Keratinocyte (primary cell): ENCODE results near the gene PRDX5. TPM values are rescaled to one million over a fixed set of nuclear protein-coding genes. Genes with fewer than 3 reads are reported as not detected.

ENCODE experiments used
- DNase-seq: peaks from one replicate; pipeline ENCODE4 v3.0.0-alpha.2; 2011; ENCODE audit warnings: low read depth, missing footprints, low spot score
- FAIRE-seq: peaks from 2 replicates; lab custom pipeline; 2011; peaks lifted over from hg19 to GRCh38; lab: Jason Lieb, UNC
- H2AFZ ChIP-seq: 2 replicates; pipeline ENCODE4 v1.6.0; 2012; ENCODE audit warnings: low read length, control low read depth, inconsistent platforms; ENCODE audit not compliant: control insufficient read depth
- H3K27ac ChIP-seq: 2 replicates; pipeline ENCODE4 v1.5.1; 2011; ENCODE audit warnings: low read length; ENCODE audit not compliant: control insufficient read depth, insufficient read depth
- H3K27me3 ChIP-seq: 3 replicates; pipeline ENCODE4 v1.6.0; 2011; ENCODE audit warnings: low read length; ENCODE audit not compliant: control insufficient read depth, insufficient read depth; ENCODE audit errors: extremely low read depth
- H3K36me3 ChIP-seq, 2 experiments: 2 replicates in 1 of 2; 3 replicates in 1 of 2; pipeline ENCODE4 v1.5.1; 2011; ENCODE audit warnings: low read length in 2 of 2, mild to moderate bottlenecking in 1 of 2; ENCODE audit not compliant: control insufficient read depth in 2 of 2, insufficient read depth in 2 of 2; ENCODE audit errors: extremely low read depth in 1 of 2
- H3K4me1 ChIP-seq: 3 replicates; pipeline ENCODE4 v1.5.1; 2011; ENCODE audit warnings: low read length; ENCODE audit not compliant: control insufficient read depth, insufficient read depth; ENCODE audit errors: extremely low read depth
- H3K4me2 ChIP-seq: 3 replicates; pipeline ENCODE4 v1.6.0; 2011; ENCODE audit warnings: low read depth, low read length; ENCODE audit not compliant: control insufficient read depth, insufficient read depth; ENCODE audit errors: extremely low read depth
- H3K4me3 ChIP-seq, 3 experiments: fragments of 200-600 bp in 1 of 3; sonication (generic) in 1 of 3; 2 replicates in 2 of 3; 3 replicates in 1 of 3; pipeline ENCODE4 v1.5.1; 2011 to 2016; ENCODE audit warnings: low read length in 3 of 3, mild to moderate bottlenecking in 3 of 3, control low read depth in 2 of 3, inconsistent platforms in 1 of 3, low read depth in 1 of 3, mixed read lengths in 1 of 3, mixed run types in 1 of 3, moderate library complexity in 1 of 3; ENCODE audit not compliant: control insufficient read depth in 2 of 3, insufficient read depth in 2 of 3; ENCODE audit errors: extremely low read depth in 1 of 3
- H3K79me2 ChIP-seq: 2 replicates; pipeline ENCODE4 v1.6.0; 2012; ENCODE audit warnings: low read length; ENCODE audit not compliant: control insufficient read depth, insufficient read depth
- H3K9ac ChIP-seq: 3 replicates; pipeline ENCODE4 v1.6.0; 2011; ENCODE audit warnings: low read length; ENCODE audit not compliant: control insufficient read depth, insufficient read depth; ENCODE audit errors: extremely low read depth
- H3K9me1 ChIP-seq: 3 replicates; pipeline ENCODE4 v1.6.0; 2011; ENCODE audit warnings: low read length; ENCODE audit not compliant: control insufficient read depth, insufficient read depth; ENCODE audit errors: extremely low read depth
- H3K9me3 ChIP-seq: 2 replicates; pipeline ENCODE4 v1.5.1; 2012; ENCODE audit warnings: low read depth, low read length; ENCODE audit not compliant: control insufficient read depth
- H4K20me1 ChIP-seq: 3 replicates; pipeline ENCODE4 v1.6.0; 2011; ENCODE audit warnings: low read length; ENCODE audit not compliant: control insufficient read depth, insufficient read depth; ENCODE audit errors: extremely low read depth
- EZH2 ChIP-seq: IDR thresholded peaks from one replicate; pipeline ENCODE4 v1.6.1; 2012; ENCODE audit warnings: inconsistent platforms, mild to moderate bottlenecking, low read length, moderate library complexity
- dilution Hi-C: fragments of 300-500 bp; cut with MboI; formaldehyde crosslinking; loops from one replicate; pipeline ENCODE4 v1.7.0; 2020; ENCODE audit warnings: low sequenced_read_pairs; ENCODE audit not compliant: extremely low pct_ligation_motif_present
- polyA plus RNA-seq, 5 experiments: library from polyadenylated mRNA; depleted of rRNA in 3 of 5; stranded (reverse) in 3 of 5; stranded (forward) in 1 of 5; unstranded in 1 of 5; fragments of >200 nt; gene quantifications; 1 replicate in 1 of 5; 2 replicates in 3 of 5; 3 replicates in 1 of 5; pipeline versions ENCODE4 v1.2.1 to v1.2.3, GENCODE V29; 2011 to 2012; ENCODE audit warnings: missing spikeins in 2 of 5, low read depth in 1 of 5, low replicate concordance in 1 of 5
- TF ChIP-seq, protein P1 (sequence below), 3 experiments: IDR thresholded peaks in 1 of 3; conservative IDR thresholded peaks in 1 of 3; optimal IDR thresholded peaks in 1 of 3; 2 replicates in 2 of 3; 3 replicates in 1 of 3; pipeline versions ENCODE3 to v1.5.1; 2011; ENCODE audit warnings: low read length in 3 of 3, mild to moderate bottlenecking in 3 of 3, moderate library complexity in 2 of 3, control low read depth in 1 of 3, inconsistent platforms in 1 of 3; ENCODE audit not compliant: insufficient read depth in 2 of 3; ENCODE audit errors: extremely low read depth in 1 of 3

PRDX5 gene
- polyA plus RNA-seq, 1 donor (not counting 4 experiments of a cell fraction or from before 2014, with no cell fraction given), result 590 TPM

DNA sequence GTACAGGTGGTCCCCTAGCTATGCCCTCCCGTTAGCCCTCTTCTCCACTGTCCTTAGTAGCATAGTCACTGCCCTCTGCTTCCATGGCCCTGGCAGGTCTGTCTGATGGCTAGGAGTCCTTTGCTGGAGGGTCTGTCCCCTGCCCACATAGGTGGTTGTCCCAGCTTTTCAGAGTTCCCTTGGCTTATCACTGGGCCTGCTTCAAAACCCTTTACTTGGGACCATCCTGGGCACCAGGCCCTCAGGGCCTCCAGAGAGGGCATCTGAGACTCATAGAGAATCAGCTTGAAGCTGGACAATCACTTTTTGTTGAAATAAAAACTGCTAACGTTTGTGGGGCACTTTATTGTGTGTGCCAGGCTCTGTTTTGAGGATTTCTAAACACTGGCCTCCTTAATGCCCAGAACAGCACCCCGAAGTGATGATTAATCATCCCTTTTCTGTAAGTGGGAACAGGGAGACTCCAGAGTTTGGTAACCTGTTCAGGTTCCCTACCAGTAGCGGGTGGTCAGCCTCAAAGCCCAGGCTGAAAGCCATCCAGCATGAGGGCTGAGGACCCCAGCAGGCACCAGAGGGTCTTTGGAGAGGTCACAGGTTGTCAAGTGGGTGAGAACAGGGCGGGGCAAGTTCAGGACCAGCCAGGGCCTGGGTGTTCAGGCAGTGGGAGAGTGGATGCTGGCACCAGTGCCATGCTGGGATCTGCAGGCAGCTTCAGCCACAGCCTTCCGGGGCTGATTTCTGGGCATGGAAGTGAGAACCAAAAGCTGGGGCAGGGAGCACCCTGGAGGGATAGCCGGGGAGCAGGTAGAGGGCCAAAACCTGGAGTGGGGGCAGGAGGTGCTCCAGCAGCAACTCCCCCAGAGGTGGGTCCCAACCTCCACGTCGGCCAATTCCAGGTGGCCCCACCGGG, 27.3 kb upstream of the PRDX5 start:
- Histone ChIP-seq H3K4me1 (peaks cover 10% of the 10 kb centered on the region), H3K9ac (no peak overlapping the region), H3K9me1 (no peaks in the 10 kb centered on the region), H3K4me3 (no peak overlapping the region), H3K36me3 (peaks cover 0 to 4% of the 10 kb centered on the region in 2 experiments), H3K27ac (no peak overlapping the region), H3K27me3 (peaks cover 34% of the 10 kb centered on the region), H3K9me3 (no peaks in the 10 kb centered on the region), H3K4me2 (no peak overlapping the region), H3K79me2 (no peaks in the 10 kb centered on the region), H4K20me1 (no peaks in the 10 kb centered on the region), H2AFZ (no peak overlapping the region)
- FAIRE-seq, result peak; percentile 34
- DNase-seq, result no peak
- TF ChIP-seq EZH2, result peak; percentile 32
- TF ChIP-seq, protein P1, sequence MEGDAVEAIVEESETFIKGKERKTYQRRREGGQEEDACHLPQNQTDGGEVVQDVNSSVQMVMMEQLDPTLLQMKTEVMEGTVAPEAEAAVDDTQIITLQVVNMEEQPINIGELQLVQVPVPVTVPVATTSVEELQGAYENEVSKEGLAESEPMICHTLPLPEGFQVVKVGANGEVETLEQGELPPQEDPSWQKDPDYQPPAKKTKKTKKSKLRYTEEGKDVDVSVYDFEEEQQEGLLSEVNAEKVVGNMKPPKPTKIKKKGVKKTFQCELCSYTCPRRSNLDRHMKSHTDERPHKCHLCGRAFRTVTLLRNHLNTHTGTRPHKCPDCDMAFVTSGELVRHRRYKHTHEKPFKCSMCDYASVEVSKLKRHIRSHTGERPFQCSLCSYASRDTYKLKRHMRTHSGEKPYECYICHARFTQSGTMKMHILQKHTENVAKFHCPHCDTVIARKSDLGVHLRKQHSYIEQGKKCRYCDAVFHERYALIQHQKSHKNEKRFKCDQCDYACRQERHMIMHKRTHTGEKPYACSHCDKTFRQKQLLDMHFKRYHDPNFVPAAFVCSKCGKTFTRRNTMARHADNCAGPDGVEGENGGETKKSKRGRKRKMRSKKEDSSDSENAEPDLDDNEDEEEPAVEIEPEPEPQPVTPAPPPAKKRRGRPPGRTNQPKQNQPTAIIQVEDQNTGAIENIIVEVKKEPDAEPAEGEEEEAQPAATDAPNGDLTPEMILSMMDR (optimal IDR thresholded peaks at IDR 0.05 in 1 of 3, IDR thresholded peaks at IDR 0.05 in 1 of 3, conservative IDR thresholded peaks at IDR 0.05 in 1 of 3; ENCODE audit: extremely low read depth in 1 of 3, insufficient read depth in 2 of 3, low read length in 3 of 3), result no peak
- dilution Hi-C loops, result no loop called here

GRCh38 chr11:64291262-64291751, 26.6 kb upstream of the PRDX5 start, which contains the start of gene KCNK4:
Gene KCNK4 (plus strand): TSS chr11:64291302. CDS start chr11:64293019, 1,717 bp downstream.
- peaks cover 34% of the 10 kb centered on the region for H3K27me3 ChIP-seq
- dilution Hi-C loops, result no loop called here

More at GRCh38 chr11:64291262-64291751, 26.6 kb upstream of the PRDX5 start, which contains the start of gene KCNK4:
- Histone ChIP-seq H3K36me3 (peaks cover 0 to 4% of the 10 kb centered on the region in 2 experiments), H3K27ac (no peak within 1 kb of the TSS), H2AFZ (no peak within 1 kb of the TSS), H3K9me3 (no peaks in the 10 kb centered on the region), H3K9me1 (no peaks in the 10 kb centered on the region), H3K4me1 (peaks cover 6% of the 10 kb centered on the region), H3K79me2 (no peaks in the 10 kb centered on the region), H4K20me1 (no peaks in the 10 kb centered on the region), H3K9ac (no peak within 1 kb of the TSS), H3K4me3 (peak within 1 kb of the TSS; percentile 8 to 34 (median 25)), H3K4me2 (peak within 1 kb of the TSS; percentile 48)
- TF ChIP-seq, protein P1 (optimal IDR thresholded peaks at IDR 0.05 in 1 of 3, IDR thresholded peaks at IDR 0.05 in 1 of 3, conservative IDR thresholded peaks at IDR 0.05 in 1 of 3; ENCODE audit: extremely low read depth in 1 of 3, insufficient read depth in 2 of 3, low read length in 3 of 3), result no peak
- TF ChIP-seq EZH2, result peak; percentile 58
- no peak for DNase-seq
- no peak for FAIRE-seq
